Sigmoid colon (tissue), 7 donors: ENCODE data around the gene PELI3. TPM values are rescaled to one million over a fixed set of nuclear protein-coding genes. Genes with fewer than 3 reads are reported as not detected.

Experiments
- DNase-seq: peaks from one replicate; pipeline ENCODE4 v3.0.0-alpha.2; 2019
- H3K27ac ChIP-seq, 4 donors: fragments of 200-600 bp; sonication (generic); one replicate each; pipeline ENCODE4 v1.5.1; 2016 to 2019; ENCODE audit warnings: mild to moderate bottlenecking in 1 of 4
- H3K27me3 ChIP-seq, 3 donors: fragments of 200-600 bp; sonication (generic); one replicate each; pipeline ENCODE4 v1.5.1; 2019; ENCODE audit warnings: mild to moderate bottlenecking in 1 of 3
- H3K36me3 ChIP-seq, 4 donors: fragments of 200-600 bp; sonication (generic); one replicate each; pipeline ENCODE4 v1.5.1; 2016 to 2019
- H3K4me1 ChIP-seq, 4 donors: fragments of 200-600 bp; sonication (generic); one replicate each; pipeline ENCODE4 v1.5.1; 2017 to 2019
- H3K4me3 ChIP-seq, 4 donors: fragments of 200-600 bp; sonication (generic); one replicate each; pipeline ENCODE4 v1.5.1; 2017 to 2019; ENCODE audit warnings: mild to moderate bottlenecking in 2 of 4, moderate library complexity in 1 of 4
- H3K9me3 ChIP-seq, 4 donors: fragments of 200-600 bp in 3 of 4; sonication (generic) in 3 of 4; one replicate each; pipeline versions ENCODE4 v1.5.1 to v1.6.1; 2013 to 2019
- EP300 ChIP-seq, 4 donors: sonication (generic); formaldehyde crosslinking; IDR thresholded peaks; one replicate each; pipeline ENCODE4 v1.6.1; 2017; ENCODE audit warnings: antibody characterized with exemption in 4 of 4
- POLR2A ChIP-seq, 2 donors: fragments of 450-650 bp; IDR thresholded peaks; one replicate each; pipeline ENCODE4 v1.6.1; 2016; ENCODE audit warnings: antibody characterized with exemption in 2 of 2, mild to moderate bottlenecking in 2 of 2, moderate library complexity in 2 of 2
- POLR2AphosphoS5 ChIP-seq, 4 donors: sonication (generic); formaldehyde crosslinking; IDR thresholded peaks; one replicate each; pipeline ENCODE4 v1.6.1; 2017; ENCODE audit warnings: antibody characterized with exemption in 4 of 4
- WGBS, 2 donors: extraction: QIAGEN DNeasy Blood & Tissue Kit; methylation state at CpG; one replicate each; pipeline ENCODE4 v1.1.7; 2013; 5-methylcytosine and 5-hydroxymethylcytosine counted together
- intact Hi-C: fragments of 100-400 bp; cut with DNase I; formaldehyde crosslinking; loops from one replicate; pipeline ENCODE4 v1.15.1; 2023
- polyA plus RNA-seq, 3 donors: library from polyadenylated mRNA; stranded (reverse); fragments of 200-250 nt; gene quantifications; one replicate each; pipeline ENCODE4 v1.2.3, GENCODE V29; 2013
- total RNA-seq, 4 donors: library from RNA; depleted of rRNA; stranded (reverse); fragments of >200 nt; gene quantifications; one replicate each; pipeline ENCODE4 v1.1.0, GENCODE V29; 2016
- TF ChIP-seq, protein P1 (sequence below), 4 experiments: fragments of 450-650 bp in 3 of 4; fragments of 200-600 bp in 1 of 4; IDR thresholded peaks; one replicate each; pipeline ENCODE4 v1.5.1; 2016 to 2019; ENCODE audit warnings: antibody characterized with exemption in 4 of 4, mild to moderate bottlenecking in 3 of 4, moderate library complexity in 2 of 4
- donor health status: healthy with polysubstance abuse.
- donor health status: Bipolar disorder and iron deficiency.
- donor health status: healthy.

PELI3 gene, protein sequence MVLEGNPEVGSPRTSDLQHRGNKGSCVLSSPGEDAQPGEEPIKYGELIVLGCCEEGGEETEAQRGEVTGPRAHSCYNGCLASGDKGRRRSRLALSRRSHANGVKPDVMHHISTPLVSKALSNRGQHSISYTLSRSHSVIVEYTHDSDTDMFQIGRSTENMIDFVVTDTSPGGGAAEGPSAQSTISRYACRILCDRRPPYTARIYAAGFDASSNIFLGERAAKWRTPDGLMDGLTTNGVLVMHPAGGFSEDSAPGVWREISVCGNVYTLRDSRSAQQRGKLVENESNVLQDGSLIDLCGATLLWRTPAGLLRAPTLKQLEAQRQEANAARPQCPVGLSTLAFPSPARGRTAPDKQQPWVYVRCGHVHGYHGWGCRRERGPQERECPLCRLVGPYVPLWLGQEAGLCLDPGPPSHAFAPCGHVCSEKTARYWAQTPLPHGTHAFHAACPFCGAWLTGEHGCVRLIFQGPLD
- 10 to 100 TPM; 16.9 to 26.4 (median 23.0) TPM for total RNA-seq
- polyA plus RNA-seq: 1 to 10 TPM; 5.0 to 6.0 (median 5.3) TPM

- WGBS, 2 donors: 1% methylated on average over 63 of the region's 63 CpGs
- intact Hi-C loops: loop anchor here (1.0 kb wide), 1 partner anchor 13 kb away; no protein-coding TSS in a partner anchor
- peak; percentile 97 for DNase-seq
Measured at GRCh38 chr11:66466225-66467033, at the start of gene PELI3. TSS of gene PELI3 (plus strand) at chr11:66466905. CDS start at chr11:66468129, 1,224 bp downstream.

DNA sequence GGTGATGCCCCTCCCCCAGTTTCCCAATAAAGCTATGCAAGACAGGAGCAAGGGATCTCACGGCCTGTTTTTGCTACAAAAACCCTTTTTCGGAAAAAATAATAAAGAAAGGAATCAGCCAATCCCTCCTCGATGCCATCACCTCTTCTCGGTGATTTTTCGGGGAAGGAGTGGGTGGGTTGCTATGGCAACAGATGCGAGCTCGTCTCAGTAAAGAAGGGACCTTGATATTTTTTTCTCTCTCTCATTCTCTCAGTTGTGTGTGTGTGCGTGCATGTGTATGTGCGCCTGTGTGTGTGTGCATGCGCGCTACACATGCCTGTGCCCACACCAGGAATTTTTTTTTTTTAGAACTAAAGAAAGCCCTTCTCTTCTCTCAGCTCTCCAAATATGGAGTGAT lies 49.7 kb upstream of the PELI3 start:
- H3K9me3 ChIP-seq: no peaks in the 10 kb centered on the region
- no peak overlapping the region for H3K4me3 ChIP-seq
- WGBS, 2 donors: 72 to 74% methylated on average over 11 of the region's 11 CpGs
- peaks cover 0 to 77% (median 69%) of the 10 kb centered on the region in 4 donors for H3K4me1 ChIP-seq
- H3K27ac ChIP-seq: peak overlapping the region in 2 of 4 donors; percentile 39 to 96
- peaks cover 0 to under 1% (median 0%) of the 10 kb centered on the region in 4 donors for H3K36me3 ChIP-seq
- TF ChIP-seq EP300 (IDR thresholded peaks at IDR 0.05) (no peak), POLR2AphosphoS5 (IDR thresholded peaks at IDR 0.05) (no peak), POLR2A (IDR thresholded peaks at IDR 0.05) (no peak)
- TF ChIP-seq, protein P1, sequence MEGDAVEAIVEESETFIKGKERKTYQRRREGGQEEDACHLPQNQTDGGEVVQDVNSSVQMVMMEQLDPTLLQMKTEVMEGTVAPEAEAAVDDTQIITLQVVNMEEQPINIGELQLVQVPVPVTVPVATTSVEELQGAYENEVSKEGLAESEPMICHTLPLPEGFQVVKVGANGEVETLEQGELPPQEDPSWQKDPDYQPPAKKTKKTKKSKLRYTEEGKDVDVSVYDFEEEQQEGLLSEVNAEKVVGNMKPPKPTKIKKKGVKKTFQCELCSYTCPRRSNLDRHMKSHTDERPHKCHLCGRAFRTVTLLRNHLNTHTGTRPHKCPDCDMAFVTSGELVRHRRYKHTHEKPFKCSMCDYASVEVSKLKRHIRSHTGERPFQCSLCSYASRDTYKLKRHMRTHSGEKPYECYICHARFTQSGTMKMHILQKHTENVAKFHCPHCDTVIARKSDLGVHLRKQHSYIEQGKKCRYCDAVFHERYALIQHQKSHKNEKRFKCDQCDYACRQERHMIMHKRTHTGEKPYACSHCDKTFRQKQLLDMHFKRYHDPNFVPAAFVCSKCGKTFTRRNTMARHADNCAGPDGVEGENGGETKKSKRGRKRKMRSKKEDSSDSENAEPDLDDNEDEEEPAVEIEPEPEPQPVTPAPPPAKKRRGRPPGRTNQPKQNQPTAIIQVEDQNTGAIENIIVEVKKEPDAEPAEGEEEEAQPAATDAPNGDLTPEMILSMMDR (IDR thresholded peaks at IDR 0.05): no peak
- no peaks in the 10 kb centered on the region for H3K27me3 ChIP-seq
- DNase-seq: no peak
- intact Hi-C loops: no loop called here

More at GRCh38 chr11:66466225-66467033, at the start of gene PELI3:
- Histone ChIP-seq H3K27me3 (no peaks in the 10 kb centered on the region), H3K27ac (peak within 1 kb of the TSS; percentile 80 to 87 (median 84)), H3K4me3 (peak within 1 kb of the TSS; percentile 55 to 92 (median 80)), H3K9me3 (no peaks in the 10 kb centered on the region), H3K4me1 (peaks cover 0 to 25% (median 18%) of the 10 kb centered on the region in 4 donors), H3K36me3 (peaks cover 0 to 16% (median 0%) of the 10 kb centered on the region in 4 donors)
- TF ChIP-seq POLR2A (IDR thresholded peaks at IDR 0.05) (peak in 1 of 2 donors; percentile 53), POLR2AphosphoS5 (IDR thresholded peaks at IDR 0.05) (peak; percentile 71 to 81 (median 78))
- TF ChIP-seq, protein P1 (IDR thresholded peaks at IDR 0.05): no peak

GRCh38 chr11:66418168-66418985 lies 48.3 kb upstream of the PELI3 start:
- H3K36me3 ChIP-seq: peaks cover 0 to 14% (median 8%) of the 10 kb centered on the region in 4 donors
- H3K9me3 ChIP-seq: no peaks in the 10 kb centered on the region
- H3K27ac ChIP-seq: peak overlapping the region; percentile 66 to 96 (median 76)
- DNase-seq: peak; percentile 97
- no peak overlapping the region for H3K4me3 ChIP-seq
- 10 to 18% methylated on average over 16 of the region's 16 CpGs for WGBS, 2 donors
- intact Hi-C loops: no loop called here
- peaks cover 0 to 64% (median 56%) of the 10 kb centered on the region in 4 donors for H3K4me1 ChIP-seq
- no peaks in the 10 kb centered on the region for H3K27me3 ChIP-seq
- TF ChIP-seq, protein P1 (IDR thresholded peaks at IDR 0.05): peak in 3 of 4 experiments; percentile 29 to 60 (median 49)
- TF ChIP-seq POLR2AphosphoS5 (IDR thresholded peaks at IDR 0.05) (peak; percentile 57 to 81 (median 79)), EP300 (IDR thresholded peaks at IDR 0.05) (peak; percentile 77 to 92 (median 88)), POLR2A (IDR thresholded peaks at IDR 0.05) (no peak)

- DNase-seq: no peak
- TF ChIP-seq POLR2AphosphoS5 (IDR thresholded peaks at IDR 0.05) (no peak), POLR2A (IDR thresholded peaks at IDR 0.05) (no peak), EP300 (IDR thresholded peaks at IDR 0.05) (no peak)
- TF ChIP-seq, protein P1 (IDR thresholded peaks at IDR 0.05): no peak
- Histone ChIP-seq H3K9me3 (no peaks in the 10 kb centered on the region), H3K27ac (peak overlapping the region in 2 of 4 donors; percentile 66 to 96), H3K27me3 (no peaks in the 10 kb centered on the region), H3K4me3 (no peak overlapping the region), H3K36me3 (peaks cover 0 to 20% (median 14%) of the 10 kb centered on the region in 4 donors), H3K4me1 (peaks cover 0 to 58% (median 50%) of the 10 kb centered on the region in 4 donors)
- intact Hi-C loops: no loop called here
- WGBS, 2 donors: 56 to 86% methylated on average over 3 of the region's 3 CpGs
Measured at GRCh38 chr11:66418986-66419308, 47.8 kb upstream of the PELI3 start.
